Muscle of arm (tissue), 14 donors: Measurements from ENCODE around the gene HNRNPK. TPM values are rescaled to one million over a fixed set of nuclear protein-coding genes. Genes with fewer than 3 reads are reported as not detected.

ENCODE experiments used
- DNase-seq: peaks from one replicate; pipeline ENCODE4 v3.0.0-alpha.2; 2013
- long read RNA-seq, 11 donors: transcript quantifications; one replicate each; lab custom pipeline, GENCODE V29; 2026
- polyA plus RNA-seq, 12 donors: library from polyadenylated mRNA; unstranded; fragments of 120-200 nt; gene quantifications; one replicate each; pipeline ENCODE4 v1.2.1, GENCODE V29; 2013; ENCODE audit not compliant: insufficient read length in 12 of 12

Gene HNRNPK
- 100 to 1,000 TPM in 11 of 12 donors, not detected in 1; 392 to 654 (median 541) TPM for polyA plus RNA-seq
- long read RNA-seq, donor 1, transcript HNRNPK-211 (2 exons, 868 nt): major isoform, 5 of 224 reads
- long read RNA-seq, donor 1, transcript HNRNPK-209 (5 exons, 900 nt): major isoform, 5 of 224 reads
- long read RNA-seq, donor 1, partial matches to known transcripts: 126 of 224 reads
- long read RNA-seq, donor 1, other reads (novel, unspliced or antisense): 86 of 224 reads
- long read RNA-seq, donor 2, transcript HNRNPK-211 (2 exons, 868 nt): major isoform, 5 of 205 reads
- long read RNA-seq, donor 2, partial matches to known transcripts: 88 of 205 reads
- long read RNA-seq, donor 2, other reads (novel, unspliced or antisense): 111 of 205 reads
- long read RNA-seq, donor 3, partial matches to known transcripts: 45 of 79 reads
- long read RNA-seq, donor 3, other reads (novel, unspliced or antisense): 28 of 79 reads
- long read RNA-seq, donor 4, partial matches to known transcripts: 23 of 55 reads
- long read RNA-seq, donor 4, other reads (novel, unspliced or antisense): 27 of 55 reads
- long read RNA-seq, donor 5: 0 reads
- long read RNA-seq, donor 6, partial matches to known transcripts: 38 of 82 reads
- long read RNA-seq, donor 6, other reads (novel, unspliced or antisense): 36 of 82 reads
- long read RNA-seq, donor 7, partial matches to known transcripts: 19 of 66 reads
- long read RNA-seq, donor 7, other reads (novel, unspliced or antisense): 43 of 66 reads
- long read RNA-seq, donor 8, transcript HNRNPK-209 (5 exons, 900 nt): major isoform, 5 of 462 reads
- long read RNA-seq, donor 8, partial matches to known transcripts: 359 of 462 reads
- long read RNA-seq, donor 8, other reads (novel, unspliced or antisense): 96 of 462 reads
- long read RNA-seq, donor 9, partial matches to known transcripts: 42 of 103 reads
- long read RNA-seq, donor 9, other reads (novel, unspliced or antisense): 56 of 103 reads
- long read RNA-seq, donor 10, partial matches to known transcripts: 85 of 133 reads
- long read RNA-seq, donor 10, other reads (novel, unspliced or antisense): 42 of 133 reads
- long read RNA-seq, donor 11, partial matches to known transcripts: 120 of 228 reads
- long read RNA-seq, donor 11, other reads (novel, unspliced or antisense): 101 of 228 reads

- DNase-seq: peak; percentile 100
Measured at GRCh38 chr9:83979812-83980394, at the start of gene HNRNPK. TSS of gene HNRNPK (minus strand) at chr9:83980215. CDS start at chr9:83978252, 1,963 bp downstream.

GRCh38 chr9:84027201-84027600 is 47.2 kb upstream of the HNRNPK start:
- DNase-seq: no peak

- no peak for DNase-seq
Measured at GRCh38 chr9:84024041-84024575, 44.1 kb upstream of the HNRNPK start.

GRCh38 chr9:84007662-84008061 is 27.6 kb upstream of the HNRNPK start:
- DNase-seq: no peak

- no peak for DNase-seq
Measured at GRCh38 chr9:84003246-84003645, 23.2 kb upstream of the HNRNPK start.

- DNase-seq: no peak
Measured at GRCh38 chr9:84002344-84002743, 22.3 kb upstream of the HNRNPK start.

- DNase-seq: no peak
Measured at GRCh38 chr9:84001621-84002020, 21.6 kb upstream of the HNRNPK start.

- DNase-seq: no peak
Measured at GRCh38 chr9:84000186-84000585, 20.2 kb upstream of the HNRNPK start.

GRCh38 chr9:83999141-83999918 is 19.3 kb upstream of the HNRNPK start:
- no peak for DNase-seq

GRCh38 chr9:83996126-83996525 is 16.1 kb upstream of the HNRNPK start:
- DNase-seq: no peak

GRCh38 chr9:83992901-83993300 is 12.9 kb upstream of the HNRNPK start:
- no peak for DNase-seq

- no peak for DNase-seq
Measured at GRCh38 chr9:83992407-83992806, 12.4 kb upstream of the HNRNPK start.

- no peak for DNase-seq
Measured at GRCh38 chr9:83991355-83991754, 11.3 kb upstream of the HNRNPK start.

- DNase-seq: no peak
Measured at GRCh38 chr9:83988411-83988810, 8.4 kb upstream of the HNRNPK start.

- DNase-seq: no peak
Measured at GRCh38 chr9:83987402-83987791, 7.4 kb upstream of the HNRNPK start.

- no peak for DNase-seq
Measured at GRCh38 chr9:83986765-83987401, 6.9 kb upstream of the HNRNPK start.

GRCh38 chr9:83986195-83986594 is 6.2 kb upstream of the HNRNPK start:
- DNase-seq: no peak

- DNase-seq: peak; percentile 43
Measured at GRCh38 chr9:83981126-83981871, 1.3 kb upstream of the HNRNPK start.

GRCh38 chr9:83980395-83981125 is 545 bp upstream of the HNRNPK start, which contains the start of gene RMI1:
TSS of gene RMI1 (plus strand) at chr9:83980805. CDS start at chr9:84000987, 20,182 bp downstream.
- DNase-seq: peak; percentile 99
